NCI-H1105 (cell line): ENCODE measurements around the gene SLC49A3.
A peak's percentile ranks its signal among the peaks of the same experiment; 100 is the strongest.
"Not testable (repeated sequence)": the region's sequence is repeated elsewhere in the genome, so short reads cannot be mapped to it uniquely, and the experiment has no call there.

Experiments used
- DNase-seq: peaks from one replicate; lab custom pipeline; 2025; lab: John Stamatoyannopoulos, UW

Gene SLC49A3

GRCh38 chr4:702618-703048, 13.7 kb upstream of the SLC49A3 start:
- no peak for DNase-seq

GRCh38 chr4:700587-701264, 11.8 kb upstream of the SLC49A3 start:
- DNase-seq = no peak

GRCh38 chr4:699816-700580, 11.0 kb upstream of the SLC49A3 start:
- DNase-seq = no peak

GRCh38 chr4:694341-694940, 5.5 kb upstream of the SLC49A3 start:
- not testable (repeated sequence) for DNase-seq

GRCh38 chr4:692771-693554, 4.0 kb upstream of the SLC49A3 start:
- DNase-seq = no peak

GRCh38 chr4:689723-690122, 772 bp upstream of the SLC49A3 start:
- no peak for DNase-seq

- no peak for DNase-seq
These were observed 739 bp downstream of the SLC49A3 start for GRCh38 chr4:687971-688853.

- no peak for DNase-seq
These were observed 1.6 kb downstream of the SLC49A3 start for GRCh38 chr4:687048-687970.

GRCh38 chr4:686413-687040, 2.4 kb downstream of the SLC49A3 start:
- DNase-seq = no peak

GRCh38 chr4:685679-686412, 3.1 kb downstream of the SLC49A3 start:
- no peak for DNase-seq

GRCh38 chr4:684623-685327, 4.2 kb downstream of the SLC49A3 start:
- no peak for DNase-seq

- DNase-seq = no peak
These were observed 4.8 kb downstream of the SLC49A3 start for GRCh38 chr4:683982-684622.

- no peak for DNase-seq
These were observed 5.6 kb downstream of the SLC49A3 start for GRCh38 chr4:683247-683897.

- DNase-seq = no peak
These were observed 6.3 kb downstream of the SLC49A3 start for GRCh38 chr4:682490-683172.

GRCh38 chr4:681736-682451, 7.1 kb downstream of the SLC49A3 start:
- peak; percentile 60 for DNase-seq
